Neural cell (in vitro differentiated cells): Measurements from ENCODE around the gene PFKM. TPM values are rescaled to one million over a fixed set of nuclear protein-coding genes. Genes with fewer than 3 reads are reported as not detected.

Experiments used
- H2AFZ ChIP-seq: fragments of 200-600, 300-800 bp; sonication (generic), shearing (Covaris generic); 2 replicates; pipeline ENCODE4 v1.6.0; 2014; ENCODE audit warnings: low read depth, mild to moderate bottlenecking, antibody characterized with exemption, low read length, moderate library complexity
- H3F3A ChIP-seq: fragments of 200-600 bp; shearing (Covaris generic); 2 replicates; pipeline ENCODE4 v1.6.1; 2016; ENCODE audit warnings: mild to moderate bottlenecking, moderate library complexity, mixed read lengths, antibody characterized with exemption, low read length; ENCODE audit not compliant: insufficient read depth, poor library complexity, severe bottlenecking
- H3K27ac ChIP-seq: fragments of 200-600, 300-800 bp; sonication (generic), shearing (Covaris generic); 2 replicates; pipeline ENCODE4 v1.5.1; 2014; ENCODE audit warnings: mild to moderate bottlenecking, low read length, moderate library complexity
- H3K27me3 ChIP-seq: fragments of 300-800, 200-600 bp; sonication (generic), shearing (Covaris generic); 2 replicates; pipeline ENCODE4 v1.6.0; 2014; ENCODE audit warnings: mild to moderate bottlenecking, low read depth, low read length, moderate library complexity; ENCODE audit not compliant: insufficient read depth
- H3K36me3 ChIP-seq: fragments of 300-800, 200-600 bp; sonication (generic), shearing (Covaris generic); 2 replicates; pipeline ENCODE4 v1.5.1; 2014; ENCODE audit warnings: mild to moderate bottlenecking, antibody characterized with exemption, low read length, moderate library complexity; ENCODE audit not compliant: insufficient read depth
- H3K4me2 ChIP-seq: fragments of 300-800, 200-600 bp; sonication (generic), shearing (Covaris generic); 2 replicates; pipeline ENCODE4 v1.6.0; 2014; ENCODE audit warnings: mild to moderate bottlenecking, low read length
- H3K4me3 ChIP-seq: fragments of 300-800, 200-600 bp; sonication (generic), shearing (Covaris generic); 2 replicates; pipeline ENCODE4 v1.5.1; 2014; ENCODE audit warnings: mild to moderate bottlenecking, low read length, moderate library complexity
- H3K79me2 ChIP-seq: fragments of 200-600 bp; shearing (Covaris generic); replicated peaks from 2 replicates; pipeline ENCODE4 v1.6.0; 2014; ENCODE audit warnings: mild to moderate bottlenecking, low read length, moderate library complexity; ENCODE audit not compliant: insufficient read depth
- H3K9ac ChIP-seq: fragments of 300-800, 200-600 bp; sonication (generic), shearing (Covaris generic); 2 replicates; pipeline ENCODE4 v1.6.1; 2016; ENCODE audit warnings: mild to moderate bottlenecking, low read length, mixed read lengths
- H3K9me2 ChIP-seq: fragments of 200-600 bp; shearing (Covaris generic); 2 replicates; pipeline ENCODE4 v1.6.1; 2016; ENCODE audit warnings: mild to moderate bottlenecking, low read length, mixed read lengths; ENCODE audit not compliant: insufficient read depth
- H3K9me3 ChIP-seq: fragments of 200-600, 300-800 bp; sonication (generic), shearing (Covaris generic); 2 replicates; pipeline ENCODE4 v1.6.1; 2016; ENCODE audit warnings: mild to moderate bottlenecking, mixed run types, low read length, moderate library complexity, mixed read lengths
- H4K20me1 ChIP-seq: fragments of 200-600 bp; shearing (Covaris generic); 2 replicates; pipeline ENCODE4 v1.6.1; 2016; ENCODE audit warnings: mild to moderate bottlenecking, mixed run types; ENCODE audit not compliant: insufficient read depth
- CTCF ChIP-seq: fragments of 450-650 bp; IDR thresholded peaks from 2 replicates; pipeline ENCODE4 v1.5.1; 2014; ENCODE audit warnings: antibody characterized with exemption, mild to moderate bottlenecking, moderate library complexity; ENCODE audit not compliant: poor library complexity, severe bottlenecking
- EP300 ChIP-seq: fragments of 450-650 bp; conservative IDR thresholded peaks from 2 replicates; pipeline ENCODE4 v1.6.1; 2014; ENCODE audit warnings: antibody characterized with exemption, mild to moderate bottlenecking, moderate library complexity; ENCODE audit not compliant: poor library complexity, severe bottlenecking
- EZH2 ChIP-seq: fragments of 200-600, 300-800 bp; shearing (Covaris generic), sonication (generic); IDR thresholded peaks from 2 replicates; pipeline ENCODE4 v1.6.1; 2014; ENCODE audit warnings: antibody characterized with exemption, low read length, borderline replicate concordance, mild to moderate bottlenecking; ENCODE audit not compliant: insufficient read depth, poor library complexity, severe bottlenecking
- MXI1 ChIP-seq: fragments of 450-650 bp; conservative IDR thresholded peaks from 2 replicates; pipeline ENCODE4 v1.6.1; 2014; ENCODE audit warnings: antibody characterized with exemption, mild to moderate bottlenecking; ENCODE audit not compliant: poor library complexity, severe bottlenecking
- POLR2AphosphoS5 ChIP-seq: IDR thresholded peaks from 2 replicates; pipeline ENCODE4 v1.6.1; 2012
- RAD21 ChIP-seq: fragments of 450-650 bp; conservative IDR thresholded peaks from 2 replicates; pipeline ENCODE4 v1.6.1; 2014; ENCODE audit warnings: antibody characterized with exemption, mild to moderate bottlenecking, moderate library complexity
- REST ChIP-seq: IDR thresholded peaks from 2 replicates; pipeline ENCODE4 v1.6.1; 2012; ENCODE audit warnings: borderline replicate concordance
- SMC3 ChIP-seq: fragments of 450-650 bp; conservative IDR thresholded peaks from 2 replicates; pipeline ENCODE4 v1.6.1; 2014; ENCODE audit warnings: antibody characterized with exemption, mild to moderate bottlenecking, moderate library complexity; ENCODE audit not compliant: poor library complexity
- TAF1 ChIP-seq: IDR thresholded peaks from 2 replicates; pipeline ENCODE4 v1.6.1; 2012; ENCODE audit warnings: low read depth
- polyA plus RNA-seq: library from polyadenylated mRNA; depleted of rRNA; stranded (reverse); fragments of >200 nt; gene quantifications from 2 replicates; pipeline ENCODE4 v1.2.3, GENCODE V29; 2014

The PFKM gene
- polyA plus RNA-seq, 1 donor from 2014 or later = 122 TPM

GRCh38 chr12:48115957-48116356 is 3.2 kb upstream of the PFKM start:
- Histone ChIP-seq H3K27me3 (no peaks in the 10 kb centered on the region), H3K27ac (no peak overlapping the region), H3F3A (no peaks in the 10 kb centered on the region), H3K4me3 (no peak overlapping the region), H3K9me3 (no peaks in the 10 kb centered on the region), H4K20me1 (no peaks in the 10 kb centered on the region), H3K36me3 (no peaks in the 10 kb centered on the region), H3K9me2 (no peaks in the 10 kb centered on the region), H2AFZ (no peak overlapping the region), H3K4me2 (no peak overlapping the region), H3K79me2 (peaks cover 8% of the 10 kb centered on the region), H3K9ac (no peak overlapping the region)
- no peak for TF ChIP-seq TAF1
- TF ChIP-seq CTCF = no peak

GRCh38 chr12:48118284-48118871 is 786 bp upstream of the PFKM start:
- H3F3A ChIP-seq = no peaks in the 10 kb centered on the region
- no peaks in the 10 kb centered on the region for H3K9me2 ChIP-seq
- no peaks in the 10 kb centered on the region for H3K27me3 ChIP-seq
- H3K4me2 ChIP-seq = peak overlapping the region; percentile 52
- peak overlapping the region; percentile 86 for H2AFZ ChIP-seq
- H3K4me3 ChIP-seq = peak overlapping the region; percentile 84
- H3K9ac ChIP-seq = peak overlapping the region; percentile 81
- H4K20me1 ChIP-seq = no peaks in the 10 kb centered on the region
- peaks cover 16% of the 10 kb centered on the region for H3K79me2 ChIP-seq
- no peaks in the 10 kb centered on the region for H3K9me3 ChIP-seq
- no peaks in the 10 kb centered on the region for H3K36me3 ChIP-seq
- H3K27ac ChIP-seq = peak overlapping the region; percentile 83
- TF ChIP-seq EP300 = no peak
- no peak for TF ChIP-seq REST
- TF ChIP-seq SMC3 = no peak
- no peak for TF ChIP-seq POLR2AphosphoS5
- no peak for TF ChIP-seq CTCF
- TF ChIP-seq MXI1 = no peak
- TF ChIP-seq RAD21 = no peak
- TF ChIP-seq TAF1 = no peak
- TF ChIP-seq EZH2 = no peak
